ENCODE results near the gene TMCC2. TPM values are rescaled to one million over a fixed set of nuclear protein-coding genes. Genes with fewer than 3 reads are reported as not detected.

Gene TMCC2
- total RNA-seq, 1 donor from 2014 or later = 7.9 TPM

Other genes with a start within 250 kb of the TMCC2 start
- gene CNTN2, start 184.7 kb upstream of the TMCC2 start, total RNA-seq (ENCODE audit: insufficient read depth, low replicate concordance) = 4.1 TPM
- not detected for gene TMEM81, start 143.5 kb upstream of the TMCC2 start, total RNA-seq (ENCODE audit: insufficient read depth, low replicate concordance)
- gene RBBP5, start 106.0 kb upstream of the TMCC2 start, total RNA-seq (ENCODE audit: insufficient read depth, low replicate concordance) = 13.2 TPM
- gene DSTYK, start 16.2 kb upstream of the TMCC2 start, total RNA-seq (ENCODE audit: insufficient read depth, low replicate concordance) = 14.0 TPM
- gene NUAK2, start 93.8 kb downstream of the TMCC2 start, total RNA-seq (ENCODE audit: insufficient read depth, low replicate concordance) = 1.2 TPM
- not detected for gene KLHDC8A, start 129.0 kb downstream of the TMCC2 start, total RNA-seq (ENCODE audit: insufficient read depth, low replicate concordance)
- gene LEMD1, start 194.1 kb downstream of the TMCC2 start, total RNA-seq (ENCODE audit: insufficient read depth, low replicate concordance) = not detected
- gene BLACAT1, start 228.1 kb downstream of the TMCC2 start, total RNA-seq (ENCODE audit: insufficient read depth, low replicate concordance) = 1.2 TPM

Measured in umbilical cord (tissue), 1 donor.